Activated naive CD4-positive, alpha-beta T cell treated with anti-CD3 and anti-CD28 coated beads for 36 hours (primary cell): ENCODE data around the gene NOP53. TPM values are rescaled to one million over a fixed set of nuclear protein-coding genes. Genes with fewer than 3 reads are reported as not detected.
"Not testable (repeated sequence)": the region's sequence is repeated elsewhere in the genome, so short reads cannot be mapped to it uniquely, and the experiment has no call there.

Source experiments
- CTCF ChIA-PET: fragments of 350-600 bp; sonication (Branson Sonifier 250); formaldehyde crosslinking; loops from one replicate; lab custom pipeline; 2021; ENCODE audit warnings: antibody characterized with exemption; lab: Charles Lee
- DNase-seq: peaks from one replicate; pipeline ENCODE4 v3.0.0-alpha.2; 2020
- H3K27ac Mint-ChIP-seq: one replicate; pipeline ENCODE4 v1.8.0; 2021; ENCODE audit warnings: mild to moderate bottlenecking, mixed read lengths
- H3K27me3 Mint-ChIP-seq: one replicate; pipeline ENCODE4 v1.8.0; 2021; ENCODE audit warnings: low read depth, mixed read lengths
- H3K36me3 Mint-ChIP-seq: one replicate; pipeline ENCODE4 v1.8.0; 2021; ENCODE audit warnings: low read depth, mixed read lengths
- H3K4me1 Mint-ChIP-seq: one replicate; pipeline ENCODE4 v1.8.0; 2021; ENCODE audit warnings: low read depth, mixed read lengths
- H3K4me3 Mint-ChIP-seq: one replicate; pipeline ENCODE4 v1.8.0; 2021; ENCODE audit warnings: mild to moderate bottlenecking, moderate library complexity, mixed read lengths
- H3K9me3 Mint-ChIP-seq: one replicate; pipeline ENCODE4 v1.8.0; 2021; ENCODE audit warnings: mixed read lengths
- intact Hi-C: fragments of 100-400 bp; cut with micrococcal nuclease; formaldehyde crosslinking; loops from one replicate; pipeline ENCODE4 v1.15.1; 2023
- total RNA-seq, 2 experiments: library from RNA; stranded (reverse); gene quantifications; one replicate each; pipeline ENCODE4 v1.2.3, GENCODE V29; 2021

The NOP53 gene
- total RNA-seq, 2 experiments from 2014 or later, result 274 to 300 TPM

DNA sequence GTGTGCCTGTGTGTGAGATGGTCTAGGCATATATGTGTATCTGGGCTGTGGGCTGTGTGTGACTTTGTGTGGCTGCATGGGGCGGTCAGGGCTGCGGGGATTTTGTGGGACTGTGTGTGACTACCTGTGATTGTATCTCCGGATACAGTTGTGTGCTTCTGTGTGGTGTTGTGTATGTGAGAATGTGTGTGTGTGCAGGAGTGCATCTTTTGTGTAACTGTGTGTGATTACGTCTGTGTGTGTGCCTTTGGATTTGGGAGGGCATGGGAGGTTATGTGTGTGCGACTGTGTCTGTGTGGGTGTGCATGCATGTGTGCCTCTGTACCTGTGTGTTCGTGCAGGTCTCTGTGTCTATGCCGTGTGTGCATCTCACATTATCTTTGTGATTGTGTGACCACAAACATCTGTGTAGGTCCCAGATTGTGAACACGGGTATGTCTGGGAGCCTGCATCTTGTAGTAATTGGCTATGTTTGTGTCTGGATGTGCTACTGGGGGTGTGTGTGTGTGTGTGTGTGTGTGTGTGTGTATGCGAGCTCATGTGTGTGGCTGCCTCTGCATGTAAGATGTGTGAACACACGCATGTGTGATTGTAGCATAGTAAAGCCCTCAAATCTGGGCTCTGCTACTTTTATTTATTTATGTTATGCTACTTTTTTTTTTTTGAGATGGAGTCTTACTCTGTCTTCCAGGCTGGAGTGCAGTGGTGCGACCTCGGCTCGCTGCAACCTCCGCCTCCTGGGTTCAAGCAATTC is 24.5 kb upstream of the NOP53 start:
- intact Hi-C loops, result no loop called here
- H3K36me3 Mint-ChIP-seq, result no peaks in the 10 kb centered on the region
- CTCF ChIA-PET, result no interaction called here

DNA sequence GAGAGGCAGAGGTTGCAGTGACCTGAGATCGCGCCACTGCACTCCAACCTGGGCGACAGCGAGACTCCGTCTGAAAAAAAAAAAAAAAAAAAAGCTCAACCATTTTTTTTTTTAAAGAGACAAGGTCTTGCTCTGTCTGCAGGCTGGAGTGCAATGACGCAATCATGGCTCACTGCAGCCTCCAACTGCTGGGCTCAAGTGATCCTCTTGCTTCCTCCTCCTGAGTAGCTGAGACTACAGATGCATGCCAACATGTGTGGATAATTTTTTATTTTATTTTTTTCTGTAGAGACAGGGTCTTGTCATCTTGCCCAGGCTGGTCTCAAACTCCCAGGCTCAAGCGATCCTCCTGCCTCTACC is 21.8 kb upstream of the NOP53 start:
- H3K4me3 Mint-ChIP-seq, result peak overlapping the region; percentile 53
- peaks cover 9% of the 10 kb centered on the region for H3K27me3 Mint-ChIP-seq
- intact Hi-C loops, result loop anchor here (1.0 kb wide), 1 partner anchor 20 kb away; no protein-coding TSS in a partner anchor
- CTCF ChIA-PET, result interaction anchor here (1.1 to 3.9 kb wide), 6 partner anchors 9 to 21 kb away, joined by 3 to 25 read pairs (median 7); partner anchors contain the start of gene EHD2
- peak overlapping the region; percentile 82 for H3K27ac Mint-ChIP-seq
- DNase-seq, result peak; percentile 73
- H3K4me1 Mint-ChIP-seq, result peaks cover 5% of the 10 kb centered on the region
- no peaks in the 10 kb centered on the region for H3K9me3 Mint-ChIP-seq
- H3K36me3 Mint-ChIP-seq, result no peaks in the 10 kb centered on the region

More for the DNA sequence above, 24.5 kb upstream of the NOP53 start:
- no peak overlapping the region for H3K4me3 Mint-ChIP-seq
- no peak overlapping the region for H3K27ac Mint-ChIP-seq
- no peak for DNase-seq
- no peaks in the 10 kb centered on the region for H3K9me3 Mint-ChIP-seq
- peaks cover 2% of the 10 kb centered on the region for H3K4me1 Mint-ChIP-seq
- peaks cover 11% of the 10 kb centered on the region for H3K27me3 Mint-ChIP-seq

DNA sequence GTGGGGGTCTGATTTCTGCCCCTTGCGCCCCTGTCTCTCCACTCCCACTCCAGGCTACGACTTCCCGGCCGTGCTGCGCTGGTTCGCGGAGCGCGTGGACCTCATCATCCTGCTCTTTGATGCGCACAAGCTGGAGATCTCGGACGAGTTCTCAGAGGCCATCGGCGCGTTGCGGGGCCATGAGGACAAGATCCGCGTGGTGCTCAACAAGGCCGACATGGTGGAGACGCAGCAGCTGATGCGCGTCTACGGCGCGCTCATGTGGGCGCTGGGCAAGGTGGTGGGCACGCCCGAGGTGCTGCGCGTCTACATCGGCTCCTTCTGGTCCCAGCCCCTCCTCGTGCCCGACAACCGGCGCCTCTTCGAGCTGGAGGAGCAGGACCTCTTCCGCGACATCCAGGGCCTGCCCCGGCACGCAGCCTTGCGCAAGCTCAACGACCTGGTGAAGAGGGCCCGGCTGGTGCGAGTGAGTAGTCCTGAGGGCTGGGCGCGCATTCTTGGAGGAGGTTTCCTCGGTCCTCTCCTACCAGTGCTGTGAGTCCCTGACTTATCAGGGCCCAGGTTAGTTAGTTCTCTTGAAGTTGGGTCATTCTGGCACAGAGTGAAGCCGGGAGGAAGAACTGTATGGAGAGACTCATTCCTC is 19.5 kb upstream of the NOP53 start:
- H3K4me1 Mint-ChIP-seq, result peaks cover 16% of the 10 kb centered on the region
- CTCF ChIA-PET, result interaction anchor here (3.9 kb wide), 1 partner anchor 13 kb away, joined by 25 read pairs; the partner anchor contains the start of gene EHD2

DNA sequence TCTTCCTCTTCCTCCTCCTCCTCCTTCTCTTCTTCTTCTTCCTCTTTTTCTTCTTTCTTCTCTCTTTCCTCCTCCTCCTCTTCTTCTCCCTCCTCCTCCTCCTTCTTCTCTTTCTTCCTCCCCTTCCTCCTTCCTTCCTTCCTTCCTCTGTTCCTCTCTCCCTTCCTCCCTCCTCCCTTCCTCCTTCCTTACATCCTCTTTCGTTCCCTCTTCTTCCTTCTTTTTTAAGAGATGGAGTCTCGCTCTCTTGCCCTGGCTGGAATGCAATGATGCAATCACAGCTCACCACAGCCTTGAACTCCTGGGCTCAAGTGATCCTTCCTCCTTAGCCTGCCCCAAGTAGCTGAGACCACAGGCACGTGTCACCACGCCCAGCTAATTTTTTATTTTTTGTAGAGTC is 18.9 kb upstream of the NOP53 start:
- CTCF ChIA-PET, result interaction anchor here (0.5 kb wide), 1 partner anchor 1055 kb away, joined by 4 read pairs; no protein-coding TSS in a partner anchor
- no peak overlapping the region for H3K4me3 Mint-ChIP-seq
- H3K4me1 Mint-ChIP-seq, result peaks cover 16% of the 10 kb centered on the region
- H3K27ac Mint-ChIP-seq, result no peak overlapping the region
- no peaks in the 10 kb centered on the region for H3K9me3 Mint-ChIP-seq
- peaks cover 17% of the 10 kb centered on the region for H3K27me3 Mint-ChIP-seq
- H3K36me3 Mint-ChIP-seq, result no peaks in the 10 kb centered on the region
- intact Hi-C loops, result no loop called here
- DNase-seq, result no peak

More for the DNA sequence above, 19.5 kb upstream of the NOP53 start:
- no peak for DNase-seq
- H3K27ac Mint-ChIP-seq, result no peak overlapping the region
- H3K9me3 Mint-ChIP-seq, result no peaks in the 10 kb centered on the region
- H3K4me3 Mint-ChIP-seq, result no peak overlapping the region
- H3K36me3 Mint-ChIP-seq, result no peaks in the 10 kb centered on the region
- intact Hi-C loops, result no loop called here
- peaks cover 15% of the 10 kb centered on the region for H3K27me3 Mint-ChIP-seq

- H3K27me3 Mint-ChIP-seq, result peaks cover 15% of the 10 kb centered on the region
- H3K4me3 Mint-ChIP-seq, DNase-seq, H3K9me3 Mint-ChIP-seq, intact Hi-C loops, H3K27ac Mint-ChIP-seq, H3K36me3 Mint-ChIP-seq: not testable (repeated sequence)
- H3K4me1 Mint-ChIP-seq, result peaks cover 16% of the 10 kb centered on the region
- CTCF ChIA-PET, result interaction anchor here (0.7 kb wide), 1 partner anchor 43 kb away, joined by 3 read pairs; no protein-coding TSS in a partner anchor
Measured at GRCh38 chr19:47728295-47728694, 17.1 kb upstream of the NOP53 start.

- intact Hi-C loops, result loop anchor here (1.0 kb wide), 1 partner anchor 14 kb away; no protein-coding TSS in a partner anchor
- H3K36me3 Mint-ChIP-seq, result no peaks in the 10 kb centered on the region
- peak overlapping the region; percentile 59 for H3K27ac Mint-ChIP-seq
- H3K4me1 Mint-ChIP-seq, result peaks cover 14% of the 10 kb centered on the region
- no peaks in the 10 kb centered on the region for H3K9me3 Mint-ChIP-seq
- peak; percentile 74 for DNase-seq
- CTCF ChIA-PET, result interaction anchor here (0.6 kb wide), 1 partner anchor 17 kb away, joined by 3 read pairs; no protein-coding TSS in a partner anchor
- peaks cover 15% of the 10 kb centered on the region for H3K27me3 Mint-ChIP-seq
- H3K4me3 Mint-ChIP-seq, result peak overlapping the region; percentile 75
Measured at GRCh38 chr19:47729468-47729798, 15.9 kb upstream of the NOP53 start.

DNA sequence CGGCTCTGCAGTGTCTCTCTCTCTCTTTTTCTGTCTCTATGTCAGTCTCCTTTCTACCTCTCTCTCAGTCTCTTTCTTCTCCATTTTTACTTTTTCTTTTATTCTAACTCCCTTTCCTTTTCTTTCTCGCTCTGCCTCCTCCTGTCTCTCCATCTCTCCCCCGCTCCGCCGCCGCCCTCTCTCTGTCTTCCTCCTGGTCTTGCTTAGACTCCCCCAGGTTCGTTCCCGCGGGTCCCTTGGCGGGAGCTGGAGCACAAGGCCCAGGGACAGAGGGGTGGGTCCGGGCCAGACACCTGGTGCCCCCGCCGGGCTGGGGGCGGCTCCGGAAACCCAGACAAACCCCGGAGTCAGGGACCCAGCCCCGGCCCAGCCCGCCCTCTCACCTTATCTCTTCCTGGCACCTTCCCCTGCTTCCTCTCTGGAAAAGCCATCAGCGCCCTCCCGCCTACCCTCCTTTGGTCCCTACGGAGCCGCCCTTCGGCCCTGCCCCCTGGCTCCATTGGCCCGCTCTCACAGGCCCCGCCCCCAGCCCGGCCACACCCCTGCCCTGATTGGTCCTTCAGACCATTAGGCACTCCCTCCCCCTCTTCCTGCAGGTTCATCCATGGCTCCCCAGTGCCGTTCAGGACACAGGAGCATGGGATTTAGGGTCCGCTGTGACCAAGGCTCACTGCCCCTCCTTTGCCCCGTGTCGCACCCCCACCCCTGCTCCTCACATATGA is 15.4 kb upstream of the NOP53 start:
- peaks cover 14% of the 10 kb centered on the region for H3K4me1 Mint-ChIP-seq
- H3K36me3 Mint-ChIP-seq, result no peaks in the 10 kb centered on the region
- no peaks in the 10 kb centered on the region for H3K9me3 Mint-ChIP-seq
- intact Hi-C loops, result loop anchor here (1.0 kb wide), 1 partner anchor 13 kb away; no protein-coding TSS in a partner anchor
- H3K4me3 Mint-ChIP-seq, result peak overlapping the region; percentile 75
- DNase-seq, result peak; percentile 76
- H3K27me3 Mint-ChIP-seq, result peaks cover 15% of the 10 kb centered on the region
- H3K27ac Mint-ChIP-seq, result peak overlapping the region; percentile 59
- CTCF ChIA-PET, result interaction anchor here (0.6 kb wide), 2 partner anchors 371 to 488 kb away, joined by 3 read pairs; no protein-coding TSS in a partner anchor

- CTCF ChIA-PET, result interaction anchor here (0.6 kb wide), 2 partner anchors 371 to 487 kb away, joined by 3 read pairs; no protein-coding TSS in a partner anchor
- peaks cover 14% of the 10 kb centered on the region for H3K4me1 Mint-ChIP-seq
- no peaks in the 10 kb centered on the region for H3K9me3 Mint-ChIP-seq
- H3K27ac Mint-ChIP-seq, result no peak overlapping the region
- peaks cover 15% of the 10 kb centered on the region for H3K27me3 Mint-ChIP-seq
- H3K36me3 Mint-ChIP-seq, result no peaks in the 10 kb centered on the region
- peak overlapping the region; percentile 75 for H3K4me3 Mint-ChIP-seq
- intact Hi-C loops, result no loop called here
- no peak for DNase-seq
Measured at GRCh38 chr19:47730521-47730889, 14.8 kb upstream of the NOP53 start.

DNA sequence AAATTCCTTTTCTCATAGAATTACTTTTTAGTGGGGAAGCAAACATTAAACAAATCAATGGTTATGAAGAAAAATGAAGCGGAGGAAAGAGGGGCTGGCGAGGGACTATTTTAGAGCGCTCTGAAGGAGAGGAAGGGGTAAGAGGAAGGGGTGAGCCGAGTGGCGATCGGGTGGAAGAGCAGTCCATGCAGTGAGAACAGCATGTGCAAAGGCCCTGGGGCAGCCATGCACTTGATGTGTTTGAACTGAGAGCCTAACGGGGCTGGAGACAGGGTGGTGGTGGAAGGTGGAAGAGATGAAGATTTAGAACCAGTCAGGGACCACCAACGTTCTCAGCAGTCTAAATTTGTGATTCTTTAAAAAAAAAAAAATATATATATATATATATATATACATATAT is 14.4 kb upstream of the NOP53 start:
- CTCF ChIA-PET, result no interaction called here

DNA sequence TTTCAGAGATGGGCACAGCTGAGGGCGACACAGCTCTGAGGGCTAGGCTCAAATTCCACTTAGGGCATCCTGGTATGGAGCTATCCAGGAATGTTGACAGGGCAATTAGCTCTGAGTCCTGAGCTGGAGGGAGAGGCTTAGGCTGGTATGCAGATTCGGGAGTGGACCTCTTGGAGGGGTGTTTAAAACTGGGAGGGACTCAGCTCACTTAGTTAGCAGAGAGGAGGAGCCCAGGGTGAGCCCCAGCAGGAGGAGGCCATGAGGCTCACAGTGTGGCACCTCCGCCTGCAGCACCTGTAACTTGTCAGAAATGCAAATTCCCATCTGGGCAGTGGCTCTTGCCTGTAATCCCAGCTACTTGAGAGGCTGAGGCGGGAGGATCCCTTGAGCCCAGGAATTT is 10.2 kb upstream of the NOP53 start:
- Mint-ChIP-seq H3K9me3 (no peaks in the 10 kb centered on the region), H3K4me1 (no peaks in the 10 kb centered on the region), H3K4me3 (no peak overlapping the region), H3K27ac (no peak overlapping the region), H3K36me3 (no peaks in the 10 kb centered on the region), H3K27me3 (peaks cover 4% of the 10 kb centered on the region)
- DNase-seq, result no peak
- intact Hi-C loops, result no loop called here
- CTCF ChIA-PET, result interaction anchor here (1.5 to 1.7 kb wide), 3 partner anchors 11 to 306 kb away, joined by 3 to 6 read pairs (median 3); partner anchors contain the start of gene EHD2

More for the DNA sequence above, 14.4 kb upstream of the NOP53 start:
- no peaks in the 10 kb centered on the region for H3K9me3 Mint-ChIP-seq
- H3K4me3 Mint-ChIP-seq, result no peak overlapping the region
- H3K36me3 Mint-ChIP-seq, result no peaks in the 10 kb centered on the region
- H3K27me3 Mint-ChIP-seq, result peaks cover 15% of the 10 kb centered on the region
- intact Hi-C loops, result no loop called here
- H3K27ac Mint-ChIP-seq, result no peak overlapping the region
- peaks cover 14% of the 10 kb centered on the region for H3K4me1 Mint-ChIP-seq
- no peak for DNase-seq

DNA sequence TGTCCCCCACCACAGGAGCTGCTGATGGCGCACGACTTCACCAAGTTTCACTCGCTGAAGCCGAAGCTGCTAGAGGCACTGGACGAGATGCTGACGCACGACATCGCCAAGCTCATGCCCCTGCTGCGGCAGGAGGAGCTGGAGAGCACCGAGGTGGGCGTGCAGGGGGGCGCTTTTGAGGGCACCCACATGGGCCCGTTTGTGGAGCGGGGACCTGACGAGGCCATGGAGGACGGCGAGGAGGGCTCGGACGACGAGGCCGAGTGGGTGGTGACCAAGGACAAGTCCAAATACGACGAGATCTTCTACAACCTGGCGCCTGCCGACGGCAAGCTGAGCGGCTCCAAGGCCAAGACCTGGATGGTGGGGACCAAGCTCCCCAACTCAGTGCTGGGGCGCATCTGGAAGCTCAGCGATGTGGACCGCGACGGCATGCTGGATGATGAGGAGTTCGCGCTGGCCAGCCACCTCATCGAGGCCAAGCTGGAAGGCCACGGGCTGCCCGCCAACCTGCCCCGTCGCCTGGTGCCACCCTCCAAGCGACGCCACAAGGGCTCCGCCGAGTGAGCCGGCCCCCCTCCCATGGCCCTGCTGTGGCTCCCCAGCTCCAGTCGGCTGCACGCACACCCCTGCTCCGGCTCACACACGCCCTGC is 4.4 kb upstream of the NOP53 start:
- Mint-ChIP-seq H3K27me3 (no peaks in the 10 kb centered on the region), H3K4me3 (no peak overlapping the region), H3K4me1 (peaks cover 25% of the 10 kb centered on the region), H3K9me3 (no peaks in the 10 kb centered on the region), H3K27ac (no peak overlapping the region), H3K36me3 (no peaks in the 10 kb centered on the region)
- intact Hi-C loops, result no loop called here
- CTCF ChIA-PET, result interaction anchor here (0.6 to 7.5 kb wide), 2 partner anchors 28 to 73 kb away, joined by 3 to 103 read pairs; partner anchors contain the start of gene EHD2
- DNase-seq, result no peak
